Inflammatory macrophage treated with lipopolysaccharide for 4 hours (primary cell): ENCODE measurements around the gene MGRN1.
"Not testable (repeated sequence)": the region's sequence is repeated elsewhere in the genome, so short reads cannot be mapped to it uniquely, and the experiment has no call there.

Source experiments
- DNase-seq: peaks from one replicate; pipeline ENCODE4 v3.0.0-alpha.2; 2020

Gene MGRN1

DNA sequence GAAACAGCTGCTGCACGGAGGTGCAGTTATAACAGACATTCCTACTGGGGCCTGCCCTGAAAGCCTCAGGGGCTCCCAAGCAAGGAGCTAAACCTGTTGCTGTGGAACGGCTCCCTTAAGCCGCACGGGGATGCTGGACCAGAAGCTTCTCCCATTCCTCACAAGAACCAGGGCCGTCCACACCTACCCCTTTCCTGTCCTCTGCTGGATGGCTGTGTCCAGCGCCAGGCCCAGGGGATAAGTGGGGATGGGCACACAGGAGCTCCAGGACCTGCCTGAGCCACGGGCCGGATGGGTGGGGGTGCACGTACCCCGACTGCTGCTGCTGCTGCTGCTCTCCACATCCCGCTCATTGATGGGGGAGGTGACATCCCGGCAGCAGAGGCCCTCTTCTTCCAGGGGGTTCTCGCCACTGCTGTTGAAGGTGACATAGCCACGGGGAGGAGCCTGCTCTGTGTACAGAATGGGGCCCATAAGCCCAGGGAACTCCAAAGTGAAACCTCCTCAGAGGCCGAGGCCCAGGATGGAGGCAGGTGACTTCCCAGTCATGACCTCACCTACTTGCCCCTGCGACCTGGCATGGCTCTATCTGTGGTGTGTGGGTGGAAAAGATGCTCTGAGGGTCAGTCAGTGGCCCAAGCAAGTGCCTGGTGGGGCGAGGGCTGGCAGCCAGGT lies 77.3 kb downstream of the MGRN1 start:
- no peak for DNase-seq

- DNase-seq, result no peak
These were observed 77.8 kb downstream of the MGRN1 start for GRCh38 chr16:4702466-4702808.

- DNase-seq, result no peak
These were observed 79.3 kb downstream of the MGRN1 start for GRCh38 chr16:4703906-4704305.

GRCh38 chr16:4704491-4704890 lies 79.9 kb downstream of the MGRN1 start:
- no peak for DNase-seq

GRCh38 chr16:4704913-4705312 lies 80.3 kb downstream of the MGRN1 start:
- no peak for DNase-seq

- DNase-seq, result no peak
These were observed 82.2 kb downstream of the MGRN1 start for GRCh38 chr16:4706871-4707270.

DNA sequence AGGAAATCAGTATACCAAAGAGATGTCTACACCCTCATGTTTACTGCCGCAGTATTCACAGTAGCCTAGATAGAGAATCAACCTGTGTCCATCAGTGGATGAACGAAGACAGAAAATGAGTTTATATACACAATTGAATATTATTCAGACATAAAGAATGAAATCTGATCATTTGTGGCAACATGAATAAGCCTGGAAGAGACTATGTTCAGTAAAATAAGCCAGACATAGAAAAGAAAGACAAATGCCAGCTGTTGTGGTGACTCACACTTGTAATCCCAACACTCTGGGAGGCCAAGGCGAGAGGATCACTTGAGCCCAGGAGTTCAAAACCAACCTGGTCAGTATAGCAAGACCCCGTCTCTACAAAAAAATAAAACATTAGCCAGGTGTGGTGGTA lies 84.9 kb downstream of the MGRN1 start:
- no peak for DNase-seq

DNA sequence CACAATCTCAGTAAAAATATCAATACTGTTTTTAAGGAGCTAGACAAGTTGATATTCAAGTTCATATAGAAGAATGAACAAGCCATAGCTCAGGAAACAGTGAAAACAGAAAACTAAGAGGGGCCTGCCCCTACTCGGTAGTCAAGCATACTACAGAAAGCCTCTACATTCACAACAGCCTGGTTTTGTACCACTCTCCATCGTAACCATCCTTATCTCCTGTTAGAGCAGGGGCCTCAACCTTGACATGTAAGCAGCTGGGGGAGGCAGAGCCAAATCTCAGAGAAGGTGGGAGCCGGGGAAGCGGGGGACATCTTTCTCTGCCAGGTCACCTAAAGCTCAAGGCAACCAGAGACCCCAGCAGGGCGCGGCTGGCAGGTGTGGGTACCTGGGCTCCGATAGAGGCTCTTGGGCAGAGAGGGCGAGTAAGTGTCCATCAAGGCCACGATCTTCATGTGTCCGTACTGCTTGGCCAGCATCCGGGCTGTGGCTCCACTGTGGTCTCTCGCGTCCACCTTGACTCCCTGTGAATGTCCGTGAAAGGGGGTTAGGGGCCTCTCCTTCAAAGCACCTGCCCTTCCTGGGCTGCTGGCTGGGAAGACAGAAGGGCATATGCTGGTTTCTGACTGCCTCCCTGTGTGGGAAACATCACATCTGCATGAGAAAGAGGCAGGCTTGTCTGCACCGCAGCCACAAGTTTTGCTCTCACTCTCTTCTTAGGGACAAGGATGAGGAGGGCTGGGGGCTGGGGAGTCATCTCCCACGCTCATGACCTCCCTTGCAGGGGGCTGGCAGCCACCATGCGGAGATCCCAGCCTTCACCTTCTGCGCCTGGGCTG lies 89.3 kb downstream of the MGRN1 start:
- DNase-seq, result no peak

DNA sequence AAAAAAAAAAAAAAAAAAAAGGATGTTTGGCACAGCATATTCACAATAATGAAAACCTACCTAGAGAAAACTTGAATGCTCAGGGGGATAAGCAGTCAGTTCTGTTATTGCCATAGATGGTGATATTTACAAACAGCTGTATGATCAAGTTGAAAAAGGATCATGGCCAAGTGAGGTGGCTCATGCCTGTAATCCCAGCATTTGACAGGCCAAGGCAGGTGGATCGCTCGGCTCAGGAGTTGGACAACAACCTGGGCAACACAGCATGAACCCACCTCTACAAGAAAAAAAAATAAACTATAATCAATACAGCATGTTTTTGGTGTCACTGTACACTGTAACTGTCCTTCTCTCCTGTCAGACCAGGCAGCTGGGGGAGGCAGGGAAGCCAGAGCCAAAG lies 90.4 kb downstream of the MGRN1 start:
- no peak for DNase-seq

GRCh38 chr16:4718466-4718865 lies 93.8 kb downstream of the MGRN1 start:
- no peak for DNase-seq

DNA sequence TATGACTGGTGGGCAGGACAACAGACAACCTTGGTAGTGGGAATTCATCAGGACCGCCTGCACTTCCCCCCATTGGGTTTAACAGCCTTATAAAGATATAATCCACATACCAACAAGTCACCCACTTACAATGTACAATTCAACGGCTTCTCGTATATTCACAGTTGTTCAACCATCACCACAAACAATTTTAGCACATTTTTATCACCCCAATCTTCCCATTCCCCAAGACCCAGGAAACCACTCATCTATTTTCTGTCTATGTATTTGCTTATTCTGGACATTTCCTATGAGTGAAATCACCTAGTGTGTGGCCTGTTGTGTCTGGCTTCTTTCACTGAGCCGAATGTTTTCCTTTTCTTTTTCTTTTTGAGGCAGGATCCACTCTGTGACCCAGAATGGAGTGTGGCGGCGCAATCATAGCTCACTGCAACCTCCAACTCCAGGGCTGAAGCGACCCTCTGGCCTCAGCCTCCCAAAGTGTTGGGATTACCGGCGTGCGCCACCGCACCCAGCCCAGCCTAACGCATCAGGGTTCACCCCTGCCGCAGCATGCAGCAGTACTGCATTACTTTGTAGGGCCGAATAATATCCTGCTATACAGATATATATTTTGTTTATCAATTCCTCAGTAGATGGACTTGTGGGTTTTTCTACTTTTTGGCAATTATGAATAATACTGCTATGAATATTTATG lies 98.6 kb downstream of the MGRN1 start:
- DNase-seq, result no peak

DNA sequence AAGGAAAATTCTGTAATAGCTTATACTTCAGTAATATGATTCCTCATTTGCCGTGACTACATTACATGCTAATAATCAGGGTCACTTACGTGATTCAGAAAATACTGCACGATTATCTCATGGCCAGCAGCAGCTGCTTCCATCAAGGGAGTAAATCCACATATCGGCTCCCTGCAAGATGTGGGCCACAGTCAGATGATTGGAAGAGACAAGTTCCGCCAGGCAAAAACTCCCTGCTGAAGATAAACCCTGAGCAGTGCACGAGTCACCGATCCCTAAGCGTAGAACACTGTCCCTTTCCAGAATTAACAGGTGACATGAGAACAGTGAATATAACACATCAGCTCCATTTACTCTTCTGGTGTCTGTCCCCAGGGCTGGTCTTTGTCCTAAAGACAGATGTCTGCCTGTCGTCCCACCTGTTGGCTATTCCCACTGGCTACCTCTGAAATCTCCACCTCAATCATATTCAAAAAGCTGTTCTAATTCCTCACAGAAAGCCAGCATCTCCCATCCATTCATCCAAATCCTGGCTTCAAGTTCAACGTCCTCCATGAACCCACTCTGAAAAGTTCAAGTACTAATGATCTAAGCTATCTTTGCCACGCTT lies 100.1 kb downstream of the MGRN1 start:
- no peak for DNase-seq

GRCh38 chr16:4726616-4727015 lies 102.0 kb downstream of the MGRN1 start:
- DNase-seq, result no peak

DNA sequence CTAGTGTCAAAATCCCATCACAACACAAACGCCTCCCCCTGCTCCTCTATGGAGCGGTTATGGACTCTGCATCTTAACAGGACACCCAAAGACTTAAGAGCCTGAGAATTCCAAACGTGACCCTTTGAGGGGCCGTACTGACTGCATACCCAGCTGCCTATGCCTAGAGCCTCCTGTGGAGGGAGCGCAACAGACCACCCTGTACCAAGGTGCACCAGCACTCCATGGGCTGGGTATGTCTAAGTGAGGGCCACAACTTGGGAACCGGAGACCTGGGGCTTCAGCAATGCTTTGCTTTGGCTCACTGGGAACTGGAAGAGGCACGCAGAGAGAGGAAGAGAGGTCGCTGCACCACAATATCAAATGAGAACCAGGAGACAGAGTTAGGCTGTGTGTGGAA lies 104.0 kb downstream of the MGRN1 start:
- DNase-seq, result no peak

DNA sequence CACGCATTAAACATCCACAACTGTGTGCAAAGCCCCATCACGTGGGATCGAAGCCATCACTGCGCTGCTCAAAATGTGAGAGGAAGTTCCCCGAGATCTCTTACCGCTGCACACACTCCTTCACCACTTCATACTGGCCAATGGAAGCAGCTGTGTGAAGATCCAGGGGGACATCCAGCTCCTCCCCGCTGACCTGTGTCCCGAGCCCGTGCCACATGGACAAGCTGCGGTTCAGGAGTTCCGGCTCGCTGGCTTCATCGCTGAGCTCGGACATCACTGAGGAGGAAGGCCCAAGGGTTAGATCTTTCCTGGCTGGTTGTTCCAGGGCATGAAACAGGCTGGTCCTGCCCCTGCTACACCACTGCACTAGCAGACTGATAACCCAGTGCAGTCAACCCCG lies 105.2 kb downstream of the MGRN1 start:
- DNase-seq, result no peak

GRCh38 chr16:4733211-4733742 lies 108.7 kb downstream of the MGRN1 start:
- no peak for DNase-seq

DNA sequence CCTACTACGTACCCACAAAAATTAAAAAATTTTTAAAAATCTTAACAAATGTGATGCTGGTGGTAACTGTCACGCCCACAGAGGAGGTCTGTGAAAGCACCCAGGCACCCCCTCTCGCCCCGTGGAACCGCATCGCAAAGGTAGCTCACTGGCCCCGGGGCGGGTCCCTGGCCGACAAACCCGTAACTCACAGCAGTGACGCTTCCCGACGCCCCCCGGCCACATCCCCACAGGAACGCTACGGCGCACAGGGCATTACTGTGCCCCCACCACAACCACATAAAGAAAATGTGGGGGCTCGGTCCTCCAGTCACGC lies 109.1 kb downstream of the MGRN1 start:
- no peak for DNase-seq

GRCh38 chr16:4734063-4734729 lies 109.6 kb downstream of the MGRN1 start, which contains the start of the genes ANKS3 and DNAAF8:
TSS of gene ANKS3 (minus strand) at chr16:4734271. CDS start at chr16:4730149, 4,122 bp downstream.
TSS of gene DNAAF8 (plus strand) at chr16:4734537. CDS start at chr16:4736515, 1,978 bp downstream.
- peak; percentile 98 for DNase-seq

DNA sequence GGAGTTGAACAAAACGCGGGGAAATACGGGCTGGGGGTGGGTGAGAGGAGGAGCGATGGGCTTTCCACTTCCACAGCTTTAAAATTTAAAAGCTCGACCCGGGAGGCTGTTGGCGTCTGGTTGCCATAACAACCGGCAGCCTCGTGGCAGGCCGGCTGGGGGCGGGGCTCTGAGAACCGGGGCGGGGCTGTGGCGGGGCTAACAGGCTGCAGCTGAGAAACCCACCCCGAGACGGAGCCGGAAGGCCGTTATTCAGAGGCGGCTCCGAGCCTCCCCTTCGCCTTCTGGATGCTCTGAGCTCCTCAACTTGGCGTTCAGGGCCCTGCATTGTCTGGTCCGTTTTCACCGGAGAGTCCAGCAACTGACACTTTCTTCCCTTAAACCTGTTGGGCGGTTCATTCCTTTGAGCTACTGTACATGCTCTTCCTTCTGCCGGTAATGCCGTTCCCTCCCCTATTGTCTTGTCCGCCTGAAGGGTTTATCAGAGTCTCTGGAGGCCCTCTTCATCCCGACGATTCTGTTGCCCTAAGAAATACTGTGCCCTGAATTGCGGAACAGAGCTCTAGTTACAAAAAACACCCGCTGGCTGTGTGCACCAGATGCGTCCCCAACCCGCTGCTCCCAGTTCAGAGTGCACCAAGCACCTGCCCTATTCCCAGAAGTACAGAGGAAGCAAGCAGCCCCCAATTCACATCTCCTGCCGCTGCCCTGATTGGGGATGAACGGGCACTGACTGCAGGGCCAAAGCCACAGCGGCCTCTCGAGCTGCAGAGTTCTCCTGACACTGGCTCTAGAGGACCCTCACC lies 110.3 kb downstream of the MGRN1 start:
- peak; percentile 84 for DNase-seq

DNA sequence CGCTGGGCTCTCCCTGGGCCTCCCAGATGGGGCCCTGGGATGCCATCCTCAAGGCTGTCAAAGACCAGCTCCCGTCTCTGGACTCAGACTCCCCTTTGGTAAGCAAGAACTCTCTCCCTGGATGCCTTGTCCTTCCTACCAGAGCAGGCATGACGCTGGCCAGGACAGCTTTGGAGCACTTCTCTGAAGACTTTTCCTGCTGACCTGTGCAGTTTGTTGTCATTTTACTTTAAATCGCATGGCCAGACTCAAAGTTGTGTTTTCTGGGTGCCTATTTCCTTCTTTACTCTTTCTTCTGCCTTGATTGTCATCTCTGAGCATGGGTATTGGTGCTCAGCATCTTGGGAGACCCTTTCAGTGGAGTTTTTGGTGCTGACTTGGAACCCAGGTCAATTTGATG lies 111.9 kb downstream of the MGRN1 start:
- DNase-seq, result no peak

GRCh38 chr16:4737545-4737944 lies 112.9 kb downstream of the MGRN1 start:
- DNase-seq, result no peak

DNA sequence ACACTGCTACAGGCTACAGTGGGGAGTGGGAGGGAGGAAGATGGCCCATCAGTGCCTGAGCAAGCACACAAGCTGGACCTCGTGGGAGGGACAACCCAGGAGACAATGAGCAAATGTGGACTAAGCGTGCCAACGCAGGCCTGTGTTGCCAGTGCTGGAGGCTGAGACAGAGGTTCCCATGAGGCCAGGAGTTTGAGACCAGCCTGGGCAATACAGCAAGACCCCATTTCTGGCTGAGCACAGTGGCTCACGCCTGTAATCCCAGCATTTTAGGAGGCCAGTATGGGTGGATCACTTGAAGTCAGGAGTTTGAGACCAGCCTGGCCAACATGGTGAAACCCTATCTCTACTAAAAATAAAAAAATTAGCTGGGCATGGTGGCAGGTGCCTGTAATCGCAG lies 113.7 kb downstream of the MGRN1 start:
- not testable (repeated sequence) for DNase-seq
